ENCODE data around the gene GEMIN8.

GEMIN8 gene, protein sequence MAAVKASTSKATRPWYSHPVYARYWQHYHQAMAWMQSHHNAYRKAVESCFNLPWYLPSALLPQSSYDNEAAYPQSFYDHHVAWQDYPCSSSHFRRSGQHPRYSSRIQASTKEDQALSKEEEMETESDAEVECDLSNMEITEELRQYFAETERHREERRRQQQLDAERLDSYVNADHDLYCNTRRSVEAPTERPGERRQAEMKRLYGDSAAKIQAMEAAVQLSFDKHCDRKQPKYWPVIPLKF

DNA sequence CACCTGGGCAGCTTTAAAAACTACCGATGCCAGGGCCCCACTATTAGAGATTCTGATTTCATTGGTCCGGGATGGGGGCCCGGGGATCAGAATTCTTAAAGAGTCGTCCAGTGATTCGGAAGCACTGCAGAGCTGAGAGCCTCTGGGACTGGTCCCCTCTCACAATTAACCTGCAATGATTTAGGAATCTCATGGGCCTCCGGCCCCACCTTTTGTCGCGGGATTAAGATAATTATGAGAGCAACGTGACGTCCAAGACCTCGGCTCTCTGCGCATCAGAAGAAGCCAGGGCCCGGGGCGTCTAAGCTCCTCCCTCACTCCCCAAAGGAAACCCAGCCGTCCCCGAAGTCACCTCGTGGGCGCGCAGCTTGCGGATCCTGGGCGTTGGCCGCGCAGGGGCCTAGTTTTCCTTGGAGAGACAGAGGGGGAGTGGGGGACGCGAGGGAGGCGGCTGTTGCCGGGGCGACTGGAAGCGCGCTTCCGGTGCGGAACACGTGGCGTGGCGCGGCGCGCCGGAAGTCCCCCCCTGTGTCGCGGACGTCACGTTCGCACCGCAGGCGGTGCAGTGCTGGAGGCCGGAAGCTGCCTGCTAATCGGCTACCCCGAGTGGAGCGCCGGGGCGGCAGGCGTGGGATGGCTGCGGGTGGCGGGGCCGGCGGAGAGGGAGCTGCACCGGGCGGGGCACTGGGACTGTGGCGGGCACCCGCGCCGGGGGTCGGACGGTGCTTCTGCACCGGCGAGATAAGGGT, at the start of gene GEMIN8:
TSS of gene GEMIN8 (minus strand) at position 468 of the 749 bp plus-strand sequence. CDS start 8,414 bp downstream, outside the sequence.
- DNase-seq (ENCODE audit: low read depth in 2 of 2): peak; percentile 60 to 73

DNA sequence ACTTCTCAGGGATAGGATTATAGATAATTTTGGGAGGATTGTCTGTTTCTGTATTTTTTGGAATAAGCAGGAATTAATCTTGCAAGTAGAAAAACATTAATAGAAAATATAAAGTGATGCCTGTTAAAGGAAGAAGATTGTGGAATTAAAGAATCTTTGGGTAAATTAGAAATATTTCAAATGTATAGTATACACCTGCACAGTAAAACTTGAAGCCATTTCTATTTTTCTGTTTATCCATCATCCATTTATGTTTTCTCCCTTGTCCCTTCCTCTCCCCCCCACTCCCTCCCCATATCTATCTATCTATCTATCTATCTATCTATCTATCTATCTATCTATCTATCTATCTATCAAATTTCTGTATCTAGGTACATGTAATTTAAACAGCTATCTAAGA, 46.9 kb upstream of the GEMIN8 start:
- no peak for DNase-seq (ENCODE audit: low read depth in 2 of 2)

DNA sequence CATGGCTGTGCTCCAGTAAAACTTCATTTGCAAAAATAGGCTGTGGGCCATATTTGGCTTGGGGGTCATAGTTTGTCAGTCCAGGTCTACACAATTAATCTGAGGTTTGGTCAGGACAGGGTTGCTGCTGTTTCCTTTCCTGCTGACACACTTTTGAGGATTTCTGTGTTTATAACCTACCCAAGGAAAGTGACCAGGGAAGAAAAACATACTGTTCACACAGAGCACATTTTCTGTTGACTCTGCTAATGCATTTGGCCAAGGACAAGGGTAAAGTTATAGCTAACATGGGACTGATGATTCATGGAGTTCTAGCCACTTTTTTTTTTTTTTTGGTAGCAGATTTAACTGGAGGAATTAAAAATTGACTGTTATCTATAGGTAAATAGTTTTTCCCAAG, 43.9 kb upstream of the GEMIN8 start:
- DNase-seq (ENCODE audit: low read depth in 2 of 2): no peak

DNA sequence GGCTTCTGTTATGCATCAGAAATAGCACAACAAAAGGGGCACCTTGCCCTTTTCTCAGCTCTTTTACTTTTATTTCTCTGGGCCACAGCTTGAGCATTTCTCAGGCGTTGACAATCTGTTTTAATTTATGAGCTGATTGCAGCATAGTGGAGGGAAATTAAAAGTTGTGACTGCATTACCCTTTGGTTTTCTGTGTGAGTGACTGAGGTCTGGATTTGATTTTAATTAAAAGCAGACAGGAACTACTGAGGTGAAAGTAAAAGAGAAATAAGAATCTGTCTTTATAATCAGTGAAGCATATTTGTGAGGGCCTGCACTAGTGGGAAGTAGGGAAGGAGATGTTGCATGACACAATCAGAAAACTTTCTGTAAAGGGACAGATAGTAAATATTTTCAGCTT, 43.4 kb upstream of the GEMIN8 start:
- DNase-seq (ENCODE audit: low read depth in 2 of 2): no peak

DNA sequence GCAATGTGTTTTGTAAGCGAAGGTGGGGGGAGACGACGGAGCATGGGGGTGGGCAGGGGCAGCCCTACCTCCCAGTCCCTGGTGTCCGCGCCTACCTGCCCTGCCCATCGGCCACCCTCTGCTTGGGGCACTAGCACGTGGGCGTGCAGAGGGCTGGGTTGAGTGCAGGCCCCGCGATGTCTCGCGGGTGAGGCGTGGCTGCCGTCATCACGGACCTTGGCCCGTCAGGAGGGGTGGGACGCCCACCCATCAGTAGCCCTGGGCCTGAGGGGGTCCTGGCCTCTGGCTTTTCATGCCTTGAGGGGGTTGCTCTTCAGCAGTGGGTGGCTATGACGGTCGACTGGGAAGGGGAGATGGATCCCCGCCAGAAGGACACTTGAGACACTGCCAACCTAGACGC, 36.1 kb upstream of the GEMIN8 start:
- DNase-seq (ENCODE audit: low read depth in 2 of 2): no peak

DNA sequence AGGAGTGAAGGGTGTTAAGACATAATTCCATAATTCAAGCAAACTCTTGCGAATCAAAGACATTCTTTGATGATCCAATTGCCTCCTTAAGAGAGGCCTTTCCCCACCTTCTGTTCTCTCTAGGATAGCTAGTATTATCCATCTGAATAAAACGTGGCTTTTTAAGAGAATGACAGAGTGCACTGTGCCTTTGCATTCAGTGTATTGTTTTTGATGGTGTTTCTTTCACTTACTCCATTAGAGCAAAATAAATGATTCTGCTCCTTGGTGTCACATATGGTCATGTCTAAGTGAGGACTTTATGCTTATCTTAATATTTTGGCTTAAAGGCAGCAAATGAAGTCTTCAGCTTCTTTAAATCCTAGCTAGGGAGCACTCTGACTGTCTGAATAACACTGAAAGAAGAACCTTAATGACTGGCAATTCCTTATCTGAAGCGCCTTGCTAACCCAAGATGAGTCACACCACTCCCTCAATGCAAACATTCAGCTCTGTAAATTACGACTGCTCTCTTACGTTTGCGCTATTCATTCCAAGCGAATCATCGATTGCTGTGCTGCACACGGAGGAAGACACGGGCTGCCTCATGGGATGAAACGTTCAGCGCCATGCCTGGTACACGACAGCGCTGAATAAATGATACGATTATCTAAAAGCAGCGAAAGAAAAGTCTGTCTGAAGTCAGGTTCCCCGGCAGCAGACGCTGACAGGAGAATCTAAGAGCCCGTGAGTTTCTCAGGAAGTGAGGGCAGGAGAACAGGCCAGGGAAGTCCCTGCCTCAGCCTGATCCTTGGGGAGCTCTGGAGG, 35.1 kb upstream of the GEMIN8 start:
- no peak for DNase-seq (ENCODE audit: low read depth in 2 of 2)

DNA sequence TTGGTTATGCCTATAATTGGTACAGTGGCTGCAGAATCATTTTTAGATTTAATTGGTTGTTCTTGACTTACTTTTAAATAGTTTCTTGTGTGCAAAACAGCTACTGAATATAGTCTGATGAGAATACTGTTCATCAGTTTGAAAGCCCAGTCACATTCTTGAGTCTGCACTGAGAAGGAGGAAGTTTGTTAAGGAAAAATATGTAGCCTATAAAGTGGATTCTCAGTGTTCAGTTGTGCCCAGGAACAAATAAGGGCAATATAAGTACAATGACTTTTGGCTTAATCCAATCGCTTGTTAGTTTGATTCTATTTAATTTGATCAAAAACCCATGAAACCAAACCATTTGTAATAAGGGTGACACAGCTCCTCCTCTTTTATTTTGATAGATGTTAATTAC, 32.8 kb upstream of the GEMIN8 start:
- DNase-seq (ENCODE audit: low read depth in 2 of 2): no peak

DNA sequence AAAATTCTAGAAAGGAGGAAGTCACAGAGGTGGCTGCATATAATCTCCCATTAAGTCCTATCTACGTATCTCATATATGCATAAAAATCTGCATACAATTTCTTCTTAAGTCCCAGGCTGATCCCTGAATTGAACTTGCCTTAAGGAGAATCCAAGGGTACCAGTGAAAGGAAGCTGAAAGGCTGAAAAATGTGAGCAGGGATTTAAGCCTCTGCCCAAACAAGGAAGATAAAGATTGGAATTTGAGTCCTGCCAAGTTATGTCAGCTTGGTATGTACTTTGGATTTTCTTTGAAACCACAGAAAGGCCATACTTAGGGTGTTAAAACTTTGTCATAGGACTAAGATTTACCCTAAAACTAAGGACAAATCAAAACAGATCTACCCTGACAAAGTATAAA, 26.5 kb upstream of the GEMIN8 start:
- DNase-seq (ENCODE audit: low read depth in 2 of 2): no peak

DNA sequence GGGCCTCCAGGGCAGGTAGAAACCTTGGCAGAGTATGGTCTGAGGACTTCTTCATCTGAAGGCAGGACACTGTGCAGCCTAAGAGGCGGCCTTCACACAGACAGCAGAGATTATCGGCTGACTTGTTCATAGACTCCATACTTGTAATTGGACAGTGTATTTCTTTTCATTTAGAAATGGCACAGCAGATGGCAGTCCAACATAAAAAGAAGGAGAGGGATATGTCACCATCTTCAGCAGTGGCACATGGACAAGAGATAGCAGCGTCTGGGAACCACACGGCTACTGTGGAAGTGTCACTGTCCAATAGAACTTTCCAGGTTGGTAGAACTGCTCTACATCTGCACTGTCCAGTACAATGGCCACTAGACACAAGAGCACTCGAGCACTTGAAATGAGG, 21.7 kb upstream of the GEMIN8 start:
- DNase-seq (ENCODE audit: low read depth in 2 of 2): no peak

DNA sequence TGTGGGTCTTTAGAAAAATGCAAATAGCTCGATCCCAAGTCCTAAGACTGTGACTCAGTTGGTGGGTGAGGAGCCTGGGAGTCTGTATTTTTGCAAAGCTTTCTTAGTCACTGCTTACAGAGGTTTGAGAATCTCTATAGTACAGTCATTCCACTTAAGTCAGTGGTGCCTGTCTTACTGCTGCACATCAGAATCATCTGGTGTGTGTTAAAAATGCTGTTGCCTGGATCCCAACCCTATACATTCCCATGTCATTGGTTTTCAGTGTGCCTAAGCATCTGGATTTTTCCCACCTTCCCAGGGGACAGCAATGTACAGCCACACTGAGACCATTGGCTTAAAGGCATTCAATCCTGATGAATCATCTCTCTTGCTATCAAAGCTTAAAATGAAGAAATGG, 21.0 kb upstream of the GEMIN8 start:
- DNase-seq (ENCODE audit: low read depth in 2 of 2): no peak

DNA sequence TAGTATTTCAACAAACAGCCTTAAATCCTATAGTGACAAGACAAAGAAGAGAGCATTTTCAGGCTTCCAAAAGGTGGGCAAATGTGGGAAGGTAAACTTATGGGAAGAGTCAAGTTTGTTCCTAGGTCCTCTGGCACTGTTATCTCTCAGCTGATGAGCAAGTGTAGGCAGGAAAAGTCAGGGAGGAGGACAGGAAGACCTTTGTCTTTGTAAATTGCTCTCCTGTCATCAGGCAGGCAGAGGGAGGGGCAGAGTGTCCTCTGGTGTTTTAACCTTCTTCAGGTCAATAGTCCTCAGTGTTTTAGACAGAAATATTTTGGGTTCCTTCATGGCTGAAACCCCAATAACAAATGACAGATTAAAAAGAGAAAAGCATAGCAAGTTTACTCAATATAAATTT, 13.5 kb upstream of the GEMIN8 start:
- DNase-seq (ENCODE audit: low read depth in 2 of 2): no peak

DNA sequence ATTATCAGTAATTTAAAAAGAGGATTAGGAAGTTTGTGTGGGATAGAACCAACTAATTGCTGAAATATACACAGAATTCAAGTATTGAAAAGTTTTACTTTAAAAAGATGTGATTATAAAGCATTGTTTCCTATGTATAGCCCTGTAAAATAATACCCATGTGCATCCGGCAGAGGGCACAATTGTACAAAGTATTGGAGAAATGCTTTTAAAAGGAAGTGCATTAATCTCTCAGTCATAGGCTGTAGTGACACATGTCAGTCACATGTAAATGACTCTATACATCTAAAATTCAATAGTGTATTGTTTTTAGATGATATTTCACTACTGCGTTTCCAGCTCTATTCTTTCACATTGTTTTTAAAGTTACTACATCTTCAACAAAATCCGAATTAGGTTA, 9.7 kb upstream of the GEMIN8 start:
- peak; percentile 24 to 30 for DNase-seq (ENCODE audit: low read depth in 2 of 2)

DNA sequence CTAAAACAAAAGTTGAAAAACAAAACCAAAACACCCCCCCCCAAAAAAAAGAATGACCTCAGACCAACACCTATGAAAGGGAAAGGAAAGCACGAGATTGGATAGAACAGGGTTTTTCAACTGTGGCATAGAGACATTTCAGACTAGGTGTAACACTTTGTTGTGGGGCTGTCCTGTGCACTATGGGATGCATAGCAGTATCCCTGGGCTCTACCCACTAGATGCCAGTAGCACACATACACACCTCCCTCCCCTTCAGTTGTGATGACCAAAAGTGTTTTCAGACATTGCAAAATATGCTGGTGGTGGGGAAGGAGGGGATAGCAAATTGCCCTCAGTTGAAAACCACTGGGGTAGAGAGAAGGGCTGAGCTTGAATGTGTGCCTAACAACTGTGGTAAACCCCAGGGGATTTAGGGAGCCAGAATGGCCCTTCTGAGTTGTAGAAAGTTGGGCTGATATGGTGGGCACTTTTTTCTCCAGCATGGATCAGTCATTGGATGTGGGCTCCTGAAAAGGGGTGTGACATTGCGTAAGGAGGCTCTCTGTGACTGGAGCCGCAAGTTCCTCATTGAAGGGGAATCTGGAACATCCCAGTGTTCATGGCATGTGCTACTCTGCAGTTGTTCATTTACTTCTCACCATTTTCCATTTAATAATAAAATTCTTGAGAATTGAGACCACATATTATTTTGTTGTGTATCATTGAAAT, 8.8 kb upstream of the GEMIN8 start:
- no peak for DNase-seq (ENCODE audit: low read depth in 2 of 2)

DNA sequence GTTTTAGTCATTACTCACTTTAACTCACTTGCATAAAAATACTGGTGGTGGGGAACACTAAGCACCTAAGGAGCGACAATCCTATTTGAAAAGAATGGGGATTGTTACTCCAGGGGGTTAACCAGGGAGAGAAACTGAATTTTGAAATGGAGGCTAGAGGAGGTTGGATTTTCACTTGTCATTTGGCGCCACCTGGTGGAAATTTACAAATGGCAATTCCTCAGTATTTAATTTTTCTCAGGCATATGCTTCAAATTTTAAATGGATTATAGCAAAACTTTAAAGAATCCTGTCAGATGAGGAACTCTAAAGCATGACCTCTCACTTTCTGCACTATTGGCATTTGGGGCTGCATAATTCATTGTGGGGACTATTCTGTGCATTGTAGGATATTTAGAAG, 2.7 kb upstream of the GEMIN8 start:
- peak; percentile 19 to 33 for DNase-seq (ENCODE audit: low read depth in 2 of 2)

DNA sequence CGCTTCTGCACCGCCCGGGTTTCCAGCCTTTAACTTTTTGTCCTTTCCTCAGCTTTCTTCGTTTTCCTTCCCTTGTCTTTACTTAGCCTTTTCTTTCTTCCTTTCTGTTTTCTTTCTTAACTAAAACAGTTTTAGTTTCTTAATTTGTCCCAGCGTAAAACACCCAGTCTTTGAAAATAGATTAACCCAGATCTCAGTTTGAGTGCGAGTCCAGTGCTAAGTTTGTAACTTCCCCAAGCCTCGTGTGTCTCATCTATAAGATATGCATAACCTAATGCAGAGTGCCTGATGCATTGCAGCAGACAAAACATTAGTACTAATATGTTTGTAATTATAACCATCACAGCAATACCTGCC, 460 bp upstream of the GEMIN8 start:
- DNase-seq (ENCODE audit: low read depth in 2 of 2): no peak

DNA sequence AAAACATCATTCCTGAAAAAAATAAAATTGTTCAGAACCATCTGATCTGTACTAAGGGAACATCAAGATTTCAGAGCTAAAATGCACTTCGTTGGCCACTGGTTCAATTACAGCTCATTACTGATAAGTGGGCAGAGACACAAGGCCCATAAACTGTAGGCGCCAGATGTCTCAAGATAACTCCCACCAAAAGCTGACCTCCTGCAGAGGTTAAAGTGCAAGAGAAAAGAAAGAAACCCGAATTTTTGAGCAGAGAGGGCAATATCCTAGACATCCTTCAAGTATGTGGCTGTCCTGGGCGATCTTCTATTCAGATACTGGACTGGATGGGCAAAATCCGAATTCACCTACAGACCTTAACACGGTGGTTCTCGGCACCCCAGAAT, 660 bp downstream of the GEMIN8 start:
- no peak for DNase-seq (ENCODE audit: low read depth in 2 of 2)

DNA sequence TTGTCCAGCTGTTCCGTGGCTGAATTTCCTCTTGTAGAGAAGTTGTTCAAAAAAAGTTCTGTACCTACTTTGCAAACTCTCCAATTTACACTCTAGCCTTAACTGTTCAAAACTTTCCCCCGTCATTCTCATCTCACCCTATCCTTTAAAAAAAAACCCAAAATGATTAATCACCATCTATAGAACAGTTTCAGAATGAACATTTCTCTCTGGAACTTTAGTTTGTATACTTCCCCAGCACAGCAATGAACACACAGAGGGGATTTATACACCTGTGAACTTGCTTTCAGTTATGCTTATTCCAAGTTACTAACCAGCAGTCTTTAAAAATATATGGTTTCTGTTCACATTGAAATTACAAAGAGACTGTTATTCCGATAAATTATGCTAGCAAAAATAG, 1.2 kb downstream of the GEMIN8 start:
- no peak for DNase-seq (ENCODE audit: low read depth in 2 of 2)

DNA sequence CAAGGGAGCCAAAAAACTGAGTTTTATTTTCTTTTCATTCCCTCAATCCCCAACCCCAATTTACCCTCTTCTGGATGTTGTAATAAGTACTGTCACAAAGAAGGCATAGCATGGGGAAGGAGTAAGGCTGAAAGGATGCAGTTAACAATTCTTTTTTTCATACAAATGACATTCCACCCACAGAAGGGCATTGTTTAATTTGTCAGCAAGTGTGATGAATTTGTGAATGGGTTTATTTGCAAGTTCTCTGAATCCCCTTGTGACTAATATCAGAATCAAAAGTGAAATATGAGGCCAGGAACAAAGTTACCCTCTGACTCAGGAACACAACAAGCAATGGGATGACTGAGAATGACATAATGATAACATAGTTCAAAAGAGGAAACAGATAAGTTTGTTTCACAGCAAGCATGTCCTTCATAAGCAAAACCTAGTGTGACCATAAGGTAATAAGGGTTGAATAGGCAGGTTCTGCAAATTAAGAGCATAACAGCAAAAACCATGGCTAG, 2.1 kb downstream of the GEMIN8 start:
- DNase-seq (ENCODE audit: low read depth in 2 of 2): no peak

DNA sequence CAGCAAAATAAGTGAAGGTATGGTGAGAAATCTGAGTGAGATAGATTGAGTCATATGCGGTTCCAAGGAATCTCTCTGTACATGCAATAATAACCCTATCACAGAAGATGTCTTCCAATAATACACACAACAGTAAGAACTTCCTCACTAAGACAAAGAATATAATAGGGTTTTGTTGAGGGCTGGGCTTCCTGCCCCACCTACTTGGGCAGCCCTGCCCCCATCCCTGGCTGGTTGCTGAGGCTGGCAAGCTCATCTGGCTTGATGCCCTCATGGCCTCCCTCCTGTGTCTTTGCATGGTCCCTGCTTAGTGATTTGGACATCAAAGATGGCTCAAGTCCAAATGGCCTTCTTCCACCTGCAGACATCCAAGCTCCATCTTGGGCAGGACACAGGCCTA, 2.7 kb downstream of the GEMIN8 start:
- DNase-seq (ENCODE audit: low read depth in 2 of 2): no peak

DNA sequence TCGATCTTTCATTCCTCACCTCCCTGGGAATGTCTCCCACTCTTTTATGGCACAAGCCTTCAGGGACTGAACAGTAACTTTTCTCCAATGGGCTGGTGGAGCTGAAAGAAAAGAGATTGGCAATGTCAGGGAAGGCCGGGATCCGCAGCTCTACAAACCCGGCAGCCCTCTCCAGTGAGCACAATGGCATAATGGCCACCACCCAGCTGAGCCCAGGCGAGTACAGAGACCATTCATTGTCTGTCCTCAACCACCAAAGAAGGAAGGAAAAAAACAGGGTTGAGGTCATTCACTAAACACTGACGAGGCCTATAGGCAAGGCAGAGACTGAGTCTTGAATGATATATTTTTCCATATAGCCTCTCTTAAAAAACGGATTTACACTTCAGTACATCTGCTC, 3.6 kb downstream of the GEMIN8 start:
- DNase-seq (ENCODE audit: low read depth in 2 of 2): no peak

DNA sequence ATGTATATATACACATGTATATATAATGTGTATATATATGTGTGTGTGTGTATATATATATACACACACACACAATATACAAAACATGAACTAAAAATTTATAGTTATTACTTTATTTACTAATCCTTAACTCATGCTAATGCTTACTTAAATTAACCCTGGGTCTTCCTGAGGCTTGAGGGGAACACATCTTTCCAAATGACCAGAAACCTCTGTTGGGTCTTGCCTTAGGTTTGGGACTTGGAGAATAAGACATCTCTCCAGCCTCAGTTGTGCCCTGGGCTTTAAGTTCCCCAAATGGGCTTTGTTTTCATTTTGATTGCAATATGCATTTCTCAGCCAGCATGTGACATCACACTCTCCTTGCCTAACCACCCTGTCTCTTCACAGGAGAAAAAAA, 7.7 kb downstream of the GEMIN8 start:
- DNase-seq (ENCODE audit: low read depth in 2 of 2): no peak

DNA sequence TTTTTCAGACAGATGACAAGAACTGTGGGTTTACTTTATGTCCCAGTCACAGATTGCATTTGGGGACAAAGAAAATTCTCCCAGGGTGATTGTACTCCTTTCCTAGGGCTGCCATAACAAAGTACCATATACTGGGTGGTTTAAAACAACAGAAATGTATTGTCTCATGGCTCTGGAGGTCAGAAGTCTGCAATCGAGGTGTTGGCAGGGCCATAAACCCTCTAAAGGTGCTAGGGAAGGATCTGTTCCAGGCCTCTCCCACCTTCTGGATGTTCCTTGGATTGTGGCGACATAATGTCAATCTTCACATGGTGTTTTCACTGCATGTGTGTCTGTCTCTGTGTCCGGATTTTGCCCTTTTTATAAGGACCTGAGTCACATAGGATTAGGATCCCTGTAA, 12.3 kb downstream of the GEMIN8 start:
- no peak for DNase-seq (ENCODE audit: low read depth in 2 of 2)
